Left hindlimb (tissue), 1 donor: ENCODE measurements around the gene ADAP1.
A peak's percentile ranks its signal among the peaks of the same experiment; 100 is the strongest.

Experiments
- DNase-seq: peaks from one replicate; pipeline ENCODE4 v3.0.0-alpha.2; 2018

ADAP1 gene

DNA sequence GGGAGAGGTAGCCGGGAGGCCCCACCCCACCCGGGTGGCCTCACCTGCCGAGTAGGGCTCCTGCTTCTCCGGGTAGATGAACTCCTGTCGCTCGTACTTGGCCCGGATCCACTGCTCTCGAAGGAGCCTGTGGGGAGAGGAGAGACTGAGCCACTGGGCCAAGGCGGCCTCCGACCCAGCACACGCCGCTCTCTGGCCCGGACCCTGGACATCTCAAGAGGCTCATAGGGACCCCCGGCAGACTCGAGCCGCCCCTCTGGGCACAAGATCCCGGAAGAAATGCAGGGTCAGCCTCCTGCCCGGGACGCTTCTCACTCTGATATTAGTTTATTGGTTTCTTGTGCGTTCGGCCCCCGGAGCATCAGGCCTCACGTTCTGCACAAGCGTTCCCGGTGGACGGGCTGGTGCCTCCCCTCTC is 34.5 kb downstream of the ADAP1 start:
- DNase-seq, result no peak

DNA sequence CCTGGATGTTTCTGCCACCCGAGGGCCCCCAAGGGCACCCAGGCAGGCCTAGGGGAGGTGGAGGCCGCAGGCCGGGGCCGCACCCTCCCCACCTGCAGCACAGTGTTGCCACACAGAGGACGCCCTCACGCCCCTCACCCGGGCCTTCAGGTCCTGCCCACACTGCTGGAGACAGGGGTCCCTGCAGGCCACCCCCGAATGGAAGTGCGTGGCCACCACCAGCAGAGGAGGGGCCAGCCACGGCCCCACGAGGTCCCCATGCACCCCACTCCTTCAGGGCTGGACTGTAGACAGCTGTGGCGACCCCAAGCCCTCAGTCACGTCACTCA is 35.4 kb downstream of the ADAP1 start:
- no peak for DNase-seq

GRCh38 chr7:918441-919113 is 35.9 kb downstream of the ADAP1 start:
- no peak for DNase-seq

DNA sequence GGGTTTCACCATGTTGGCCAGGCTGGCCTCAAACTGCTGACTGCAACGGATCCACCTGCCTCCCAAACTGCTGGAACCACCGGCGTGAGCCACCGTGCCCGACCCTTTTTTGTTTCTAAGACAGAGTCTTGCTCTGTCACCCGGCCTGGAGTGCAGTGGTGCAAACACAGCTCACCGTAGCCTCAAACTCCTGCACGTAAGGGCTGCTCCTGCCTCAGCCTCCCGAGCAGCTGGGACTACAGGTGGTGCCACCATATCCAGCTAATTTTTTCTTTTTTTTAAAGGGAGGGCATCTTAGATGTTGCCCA is 36.4 kb downstream of the ADAP1 start:
- DNase-seq, result no peak

DNA sequence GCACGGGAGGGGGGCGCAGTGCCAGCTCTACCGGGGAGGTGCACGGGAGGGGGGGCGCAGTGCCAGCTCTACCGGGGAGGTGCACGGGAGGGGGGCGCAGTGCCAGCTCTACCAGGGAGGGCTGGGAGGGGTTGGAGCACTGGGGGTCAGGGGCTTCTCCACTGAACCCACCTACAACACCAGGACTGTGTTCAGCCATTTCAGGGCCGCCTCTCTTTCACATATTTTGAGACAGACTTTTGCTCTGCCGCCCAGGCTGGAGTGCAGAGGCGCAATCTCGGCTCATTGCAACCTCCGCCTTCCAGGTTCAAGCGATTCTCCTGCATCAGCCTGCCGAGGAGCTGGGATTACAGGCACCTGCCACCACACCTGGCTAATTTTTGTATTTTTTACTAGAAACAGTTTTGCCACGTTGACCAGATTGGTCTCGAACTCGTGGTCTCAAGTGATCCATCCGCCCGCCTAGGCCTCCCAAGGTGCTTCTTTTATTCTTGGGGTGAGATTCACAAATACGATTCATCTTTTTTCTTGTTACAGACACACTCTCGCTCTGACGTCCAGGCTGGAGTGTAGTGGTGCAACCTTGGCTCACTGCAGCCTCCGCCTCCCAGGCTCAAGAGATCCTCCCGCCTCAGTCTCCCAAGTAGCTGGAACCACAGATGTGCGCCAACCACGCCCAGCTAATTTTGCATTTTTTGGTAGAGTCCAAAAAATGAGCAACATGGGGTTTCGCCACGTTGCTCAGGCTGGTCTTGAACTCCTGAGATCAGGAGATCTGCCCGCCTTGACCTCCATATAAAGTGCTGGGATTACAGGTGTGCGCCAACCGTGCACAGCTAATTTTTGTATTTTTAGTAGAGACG is 37.0 kb downstream of the ADAP1 start:
- DNase-seq, result no peak

GRCh38 chr7:916291-916941 is 38.1 kb downstream of the ADAP1 start:
- DNase-seq, result no peak

DNA sequence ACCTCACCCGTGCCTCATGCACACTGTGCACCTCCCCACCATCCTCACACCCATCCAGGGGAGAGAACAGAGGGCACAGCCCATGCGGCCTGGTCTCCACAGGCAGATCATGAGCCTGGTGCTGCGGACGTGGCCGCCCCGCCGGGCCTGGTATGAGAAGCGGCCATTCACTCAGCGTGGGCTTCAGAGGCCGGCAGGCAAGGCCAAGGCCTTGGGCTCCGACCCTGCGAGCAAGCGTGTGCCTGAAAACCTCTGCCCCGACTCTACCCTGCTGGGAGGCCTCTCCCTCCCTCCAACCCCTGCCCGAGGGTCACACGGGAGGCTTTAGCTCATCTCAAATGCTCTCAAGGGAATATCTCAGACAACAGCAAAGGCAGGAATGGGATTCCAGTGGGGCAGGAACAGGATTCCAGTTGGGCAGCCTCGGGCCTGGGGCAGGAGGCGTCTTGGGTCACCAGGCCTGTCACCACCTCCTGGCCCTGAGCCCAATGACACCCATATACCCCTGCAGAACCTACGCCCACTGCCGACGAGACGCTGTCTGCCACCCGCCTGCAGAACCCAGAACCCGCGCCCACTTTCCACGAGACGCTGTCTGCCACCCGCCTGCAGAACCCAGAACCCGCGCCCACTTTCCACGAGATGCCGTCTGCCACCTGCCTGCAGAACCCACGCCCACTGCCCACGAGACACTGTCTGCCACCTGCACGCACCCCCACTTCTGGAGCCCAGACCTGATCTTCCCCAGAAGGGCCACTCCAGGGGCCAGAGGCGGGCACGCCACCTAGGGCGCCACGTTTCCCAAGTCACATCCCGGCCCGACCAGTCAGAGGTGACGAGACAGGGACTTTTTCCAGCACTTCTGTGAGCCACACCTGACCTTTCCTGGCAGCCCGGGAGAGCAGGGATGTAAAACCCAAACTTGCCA is 38.9 kb downstream of the ADAP1 start:
- DNase-seq, result no peak

DNA sequence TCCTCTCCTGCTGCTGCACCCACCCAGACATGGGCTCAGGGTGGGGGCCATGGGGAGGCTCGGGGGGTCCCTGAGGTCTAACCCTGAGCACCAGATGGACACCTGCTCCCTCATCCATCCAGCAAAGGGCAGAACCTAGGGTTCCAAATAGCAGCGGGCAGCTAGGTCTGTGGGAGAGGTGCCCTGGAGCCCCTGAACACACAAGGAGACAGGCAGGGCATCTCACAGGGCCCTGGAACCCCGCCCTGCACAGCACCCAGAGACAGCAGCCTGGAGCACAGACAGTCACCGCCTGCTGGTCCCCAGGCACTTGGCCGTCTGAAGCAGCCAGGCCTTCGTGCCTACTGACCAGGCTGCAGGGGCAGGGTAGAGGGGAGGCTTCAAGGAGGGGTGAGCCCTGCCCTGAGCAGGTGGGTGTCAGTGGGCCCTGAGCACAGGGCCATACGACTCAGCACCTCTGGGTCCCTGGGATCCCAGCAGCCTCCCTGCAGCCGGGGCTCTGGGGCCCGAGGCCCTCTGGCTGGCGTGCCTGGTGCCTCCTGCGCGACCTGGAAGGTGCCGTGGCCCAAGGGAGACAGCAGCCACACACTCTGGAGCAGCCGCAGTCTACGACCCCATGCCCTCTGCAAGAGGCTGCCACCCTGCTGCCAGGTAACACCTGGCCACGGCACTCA is 39.8 kb downstream of the ADAP1 start:
- no peak for DNase-seq

DNA sequence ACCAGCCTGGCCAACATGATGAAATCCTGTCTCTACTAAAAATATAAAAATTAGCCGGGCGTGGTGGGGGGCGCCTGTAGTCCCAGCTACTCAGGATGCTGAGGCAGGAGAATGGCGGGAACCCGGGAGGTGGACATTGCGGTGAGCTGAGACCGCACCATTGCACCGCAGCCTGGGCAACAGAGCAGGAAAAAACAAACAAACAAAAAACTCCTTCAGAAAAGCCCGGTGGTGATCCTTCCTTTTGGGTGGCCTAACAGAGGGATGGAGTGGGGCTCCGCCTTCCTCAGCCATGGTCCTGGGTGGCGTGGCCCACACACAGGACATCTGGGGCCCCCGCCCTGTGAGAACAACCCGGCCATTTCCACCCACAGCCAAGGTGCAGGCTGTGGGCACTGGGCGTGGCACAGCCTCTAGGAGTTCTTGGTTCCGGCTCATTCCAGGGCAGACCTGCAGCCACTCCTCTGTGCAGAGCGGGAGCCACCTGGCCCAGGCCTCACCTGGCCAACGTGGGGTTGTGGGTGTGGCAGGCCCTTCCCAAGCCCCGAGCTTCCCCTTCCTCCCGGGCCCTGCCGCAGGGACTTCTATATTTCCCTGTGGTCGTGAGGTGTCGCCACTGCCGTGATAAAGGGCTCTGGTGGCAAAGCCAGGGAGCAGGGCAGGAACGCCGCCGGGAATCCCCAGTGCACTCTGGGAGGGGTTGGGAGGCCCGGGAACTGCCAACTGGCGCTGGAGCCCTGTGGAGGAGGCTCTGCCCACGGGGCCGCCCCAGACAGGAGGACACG is 40.6 kb downstream of the ADAP1 start:
- DNase-seq, result no peak

DNA sequence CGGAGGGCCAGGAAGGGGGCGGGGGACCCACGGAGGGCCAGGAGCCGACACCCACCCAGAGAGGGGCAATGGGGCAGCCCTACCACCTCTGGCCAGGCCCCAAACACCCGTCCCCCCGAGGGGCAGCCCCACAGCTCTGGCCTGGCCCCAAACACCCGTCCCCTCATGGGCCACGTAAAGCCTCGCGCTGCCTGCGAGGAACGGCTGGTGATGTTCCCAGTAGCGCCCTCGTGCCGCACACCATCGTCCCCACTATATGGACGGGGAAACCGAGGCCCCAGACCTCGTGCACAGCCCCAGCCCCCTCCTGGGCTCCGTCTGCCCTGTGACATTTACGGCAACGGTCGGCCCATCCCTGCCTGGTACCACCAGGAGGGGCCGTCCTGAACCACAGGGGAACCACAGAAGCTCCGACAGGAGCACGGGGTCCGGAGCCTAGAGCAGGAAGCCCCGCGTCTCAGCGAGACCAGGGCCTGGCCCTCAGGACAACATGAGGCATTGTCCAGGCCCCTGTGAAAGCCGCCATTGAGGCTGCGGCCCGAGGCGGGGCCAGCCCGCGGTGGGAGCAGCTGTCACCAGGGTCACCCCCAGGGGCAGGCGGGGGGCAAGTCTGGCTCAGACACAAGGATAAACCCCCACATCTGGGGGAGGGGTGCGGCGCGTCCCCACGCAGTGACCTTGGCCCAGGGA is 42.5 kb downstream of the ADAP1 start:
- no peak for DNase-seq

DNA sequence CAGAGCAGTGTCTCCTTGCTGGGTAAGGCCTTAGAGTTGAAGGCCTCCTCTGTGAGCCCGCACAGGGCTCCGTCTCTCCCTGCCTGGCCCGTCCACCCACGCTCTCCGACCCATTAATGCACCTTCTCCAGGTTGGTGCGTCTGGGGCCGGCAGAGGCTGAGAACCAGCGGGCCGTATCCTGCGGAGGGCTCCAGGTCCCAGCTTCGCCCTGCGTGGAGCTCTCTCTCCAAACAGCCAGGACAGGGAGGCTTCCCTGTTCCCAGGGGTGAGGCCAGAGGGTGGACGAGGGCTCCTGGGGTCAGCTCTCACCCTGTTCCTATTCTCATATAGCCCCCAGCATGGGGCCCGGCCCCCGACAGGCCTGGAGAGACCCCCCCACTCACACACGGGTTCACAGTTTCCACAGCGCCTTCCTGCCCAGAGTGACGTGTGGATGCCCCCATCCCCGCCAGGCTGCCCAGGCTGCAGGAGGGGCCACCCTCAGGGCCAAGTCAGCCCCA is 43.5 kb downstream of the ADAP1 start:
- no peak for DNase-seq

- no peak for DNase-seq
These were observed 44.0 kb downstream of the ADAP1 start for GRCh38 chr7:910441-910861.

DNA sequence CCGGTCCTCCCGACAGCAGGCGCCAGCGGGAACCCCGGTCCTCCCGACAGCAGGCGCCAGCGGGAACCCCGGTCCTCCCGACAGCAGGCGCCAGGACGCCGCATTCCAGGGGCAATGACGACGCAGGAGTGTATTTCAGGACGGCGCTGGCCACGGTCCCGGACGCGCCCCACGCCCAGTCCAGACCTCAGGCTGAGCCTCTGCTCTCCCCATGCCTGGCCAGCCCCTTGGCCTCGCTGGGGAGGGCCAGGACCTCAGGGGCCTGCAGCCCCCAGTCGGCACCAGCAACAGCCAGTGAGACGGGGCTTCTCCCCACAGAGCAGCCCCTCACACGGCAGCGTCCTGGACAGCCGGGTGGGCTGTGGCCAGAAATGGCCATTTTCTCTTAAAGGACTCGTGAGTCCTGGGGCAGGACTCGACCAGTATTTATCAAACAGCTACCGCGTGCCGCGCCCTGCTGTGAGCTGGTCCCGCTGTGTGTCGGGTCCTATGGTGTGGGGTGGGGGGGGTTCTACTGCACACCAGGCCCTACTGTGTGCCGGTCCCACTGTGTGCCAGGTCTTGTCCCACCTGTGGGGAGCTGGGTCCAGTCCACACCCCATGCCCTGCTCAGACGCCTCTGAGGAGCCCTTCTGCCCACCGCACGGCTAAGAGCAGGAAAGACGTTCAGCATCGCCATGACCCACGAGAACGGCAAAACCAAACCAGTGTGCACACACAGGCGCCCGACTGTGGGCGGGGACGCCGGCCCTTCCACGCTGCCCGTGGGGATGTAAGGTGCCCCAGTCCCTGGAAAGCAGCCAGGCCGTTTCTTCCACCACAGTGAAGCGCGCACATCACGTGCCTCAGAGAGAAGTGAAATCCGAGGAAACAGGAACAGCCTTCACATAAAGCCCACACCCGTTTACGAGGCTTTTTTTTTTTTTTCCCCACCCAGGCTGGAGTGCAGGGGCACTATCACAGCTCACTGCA is 44.8 kb downstream of the ADAP1 start:
- no peak for DNase-seq

DNA sequence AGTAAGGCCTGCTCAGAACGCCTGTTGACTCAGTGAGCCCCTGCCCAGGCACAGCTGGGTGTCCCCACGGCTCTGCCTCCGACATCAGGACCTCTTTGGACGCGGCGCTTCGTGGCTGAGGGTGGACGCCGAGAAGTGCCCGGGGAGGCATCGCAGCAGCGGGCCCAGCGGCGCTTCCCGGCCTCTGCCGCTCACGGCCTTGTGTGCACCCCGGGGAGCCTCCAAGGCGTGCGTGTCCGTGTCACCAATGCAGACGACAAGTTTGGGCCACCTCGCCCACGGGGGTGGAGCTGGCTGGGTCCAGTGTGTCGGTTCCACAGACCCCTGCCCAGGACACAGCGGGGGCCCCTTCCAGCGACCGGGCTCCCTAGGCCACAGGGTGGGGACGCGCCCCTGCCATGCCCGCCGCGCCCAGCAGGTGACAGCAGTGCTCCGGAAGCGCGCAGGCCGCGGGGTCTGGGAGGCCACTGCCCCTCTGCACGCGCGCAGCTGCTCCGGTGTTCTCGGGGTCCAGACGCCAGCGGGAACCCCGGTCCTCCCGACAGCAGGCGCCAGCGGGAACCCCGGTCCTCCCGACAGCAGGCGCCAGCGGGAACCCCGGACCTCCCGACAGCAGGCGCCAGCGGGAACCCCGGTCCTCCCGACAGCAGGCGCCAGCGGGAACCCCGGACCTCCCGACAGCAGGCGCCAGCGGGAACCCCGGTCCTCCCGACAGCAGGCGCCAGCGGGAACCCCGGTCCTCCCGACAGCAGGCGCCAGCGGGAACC is 45.7 kb downstream of the ADAP1 start:
- peak; percentile 69 for DNase-seq

DNA sequence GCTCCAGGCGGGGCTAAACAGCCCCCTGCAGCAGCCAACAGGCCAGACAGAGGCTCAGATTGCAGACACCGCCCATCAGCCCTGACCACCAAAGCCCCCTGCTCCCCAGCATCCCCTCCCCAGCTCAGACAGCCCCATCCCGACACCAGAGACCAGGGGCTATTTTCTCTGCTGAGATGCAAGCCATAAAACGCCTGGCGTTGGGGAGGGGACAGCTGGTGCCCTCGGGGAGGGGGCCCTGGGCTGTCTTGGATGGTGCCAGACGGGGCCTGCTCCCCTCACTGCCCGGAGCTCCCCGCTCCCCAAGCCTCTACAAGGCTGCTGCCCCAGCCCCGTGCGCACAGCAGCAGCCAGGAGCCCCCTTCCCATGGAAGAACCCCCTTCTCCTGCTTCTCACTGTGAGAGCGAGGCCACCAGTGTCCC is 46.3 kb downstream of the ADAP1 start:
- no peak for DNase-seq

DNA sequence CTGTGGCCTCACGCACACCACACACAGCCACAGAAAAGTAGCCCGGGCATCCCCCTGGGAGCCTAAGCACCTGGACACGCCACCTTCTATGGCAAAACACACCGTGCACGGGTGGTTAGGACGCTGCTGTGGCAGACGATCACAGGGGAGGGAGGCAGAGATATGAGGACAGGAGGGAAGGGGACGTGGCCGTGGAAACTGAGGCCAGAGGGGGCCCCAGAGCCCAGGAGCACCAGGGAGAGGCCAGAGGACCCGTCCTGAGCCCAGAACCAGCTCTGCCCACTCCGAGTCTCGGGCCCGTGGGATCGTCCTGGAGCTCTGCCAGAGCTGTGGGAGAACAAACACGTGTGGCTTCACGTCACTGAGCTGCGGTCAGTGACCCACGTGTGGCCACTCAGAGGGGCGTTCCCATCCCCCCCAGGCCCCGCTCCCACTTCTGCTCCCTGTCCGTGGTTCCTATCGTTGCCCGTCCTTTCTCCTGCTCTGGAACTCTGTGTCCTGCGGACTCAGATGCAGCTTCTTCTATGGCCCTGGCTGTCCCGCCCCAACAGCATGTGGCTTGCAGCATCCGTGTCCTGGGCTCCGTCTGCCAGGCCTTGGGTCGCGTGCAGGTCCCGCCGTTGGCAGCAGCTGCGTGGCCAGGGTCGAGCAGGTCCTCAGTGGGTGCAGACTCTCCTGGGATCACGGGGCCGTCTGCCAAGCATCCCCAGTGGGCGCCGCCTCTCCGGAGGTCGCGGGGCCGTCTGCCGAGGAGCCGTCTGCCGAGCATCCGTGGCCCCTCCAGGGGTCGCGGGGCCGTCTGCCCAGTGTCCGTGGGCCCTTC is 47.1 kb downstream of the ADAP1 start:
- DNase-seq, result no peak

GRCh38 chr7:906776-907157 is 47.7 kb downstream of the ADAP1 start:
- no peak for DNase-seq

GRCh38 chr7:904847-905246 is 49.6 kb downstream of the ADAP1 start:
- no peak for DNase-seq
